Middle frontal gyrus (tissue), 1 donor: Measurements from ENCODE around the gene P3R3URF.

ENCODE experiments used
- DNase-seq: peaks from one replicate; pipeline ENCODE4 v3.0.0-alpha.2; 2015; ENCODE audit warnings: low spot score; ENCODE audit errors: extremely low spot score

Gene P3R3URF

DNA sequence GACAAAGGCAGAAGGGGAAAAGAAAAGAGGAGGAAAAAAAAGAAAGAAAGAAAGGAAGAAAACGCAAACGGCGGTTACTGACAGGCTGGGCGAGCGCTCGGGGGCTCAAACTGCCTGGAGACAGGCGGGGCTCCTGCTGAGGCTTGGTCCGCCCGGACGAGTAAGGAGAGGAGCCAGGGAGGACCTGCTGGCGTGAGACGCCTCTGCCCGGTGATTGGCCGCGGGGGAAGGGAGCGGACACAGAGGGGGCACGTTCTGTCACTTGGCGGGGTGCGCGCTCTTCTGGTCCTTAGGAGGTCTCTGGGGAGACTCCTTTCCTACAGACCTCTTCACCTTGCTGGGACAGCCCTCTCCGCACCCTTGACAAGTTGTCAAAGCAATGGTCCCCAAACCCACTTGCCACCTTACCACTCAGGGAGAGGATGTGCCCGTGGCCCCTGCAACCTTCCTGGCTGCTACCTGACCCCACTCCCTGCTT lies 43.1 kb downstream of the P3R3URF start:
- DNase-seq = no peak

DNA sequence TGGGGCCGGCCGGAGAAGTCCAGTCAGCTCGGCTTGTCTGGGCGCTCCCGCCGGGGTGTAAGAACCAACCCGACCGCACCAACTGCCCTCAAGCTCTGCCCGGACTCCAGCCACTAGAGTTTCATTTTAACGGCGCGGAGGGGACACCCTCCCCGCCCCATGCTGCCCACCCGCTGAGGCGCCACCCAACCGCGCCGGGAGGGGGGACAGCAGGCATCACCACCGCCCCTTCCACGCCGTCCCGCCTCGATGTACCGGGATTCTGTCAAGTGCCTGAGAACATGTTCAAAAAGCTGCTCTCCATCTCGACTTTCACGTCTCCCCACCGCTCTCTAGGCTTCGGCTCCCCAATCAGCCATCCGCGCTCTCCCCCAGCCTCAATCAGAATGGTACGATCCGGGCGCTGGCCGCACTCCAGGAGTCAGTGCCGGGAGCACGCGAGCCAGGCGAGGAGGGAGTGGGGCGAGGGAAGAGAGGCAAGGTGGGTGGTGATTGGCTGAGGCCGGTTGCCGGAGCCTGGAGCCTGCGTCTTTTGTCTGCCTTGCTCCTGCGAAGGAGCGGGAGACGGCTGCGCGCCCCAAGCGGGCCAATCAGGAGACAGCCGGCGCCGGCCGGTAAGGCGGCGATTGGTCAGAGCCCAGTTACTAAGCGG lies 43.6 kb downstream of the P3R3URF start, which contains the start of gene PIK3R3:
Gene PIK3R3 (minus strand): TSS at position 101 of the 652 bp plus-strand sequence. CDS start 677 bp downstream, outside the sequence.
- peak; percentile 93 for DNase-seq

DNA sequence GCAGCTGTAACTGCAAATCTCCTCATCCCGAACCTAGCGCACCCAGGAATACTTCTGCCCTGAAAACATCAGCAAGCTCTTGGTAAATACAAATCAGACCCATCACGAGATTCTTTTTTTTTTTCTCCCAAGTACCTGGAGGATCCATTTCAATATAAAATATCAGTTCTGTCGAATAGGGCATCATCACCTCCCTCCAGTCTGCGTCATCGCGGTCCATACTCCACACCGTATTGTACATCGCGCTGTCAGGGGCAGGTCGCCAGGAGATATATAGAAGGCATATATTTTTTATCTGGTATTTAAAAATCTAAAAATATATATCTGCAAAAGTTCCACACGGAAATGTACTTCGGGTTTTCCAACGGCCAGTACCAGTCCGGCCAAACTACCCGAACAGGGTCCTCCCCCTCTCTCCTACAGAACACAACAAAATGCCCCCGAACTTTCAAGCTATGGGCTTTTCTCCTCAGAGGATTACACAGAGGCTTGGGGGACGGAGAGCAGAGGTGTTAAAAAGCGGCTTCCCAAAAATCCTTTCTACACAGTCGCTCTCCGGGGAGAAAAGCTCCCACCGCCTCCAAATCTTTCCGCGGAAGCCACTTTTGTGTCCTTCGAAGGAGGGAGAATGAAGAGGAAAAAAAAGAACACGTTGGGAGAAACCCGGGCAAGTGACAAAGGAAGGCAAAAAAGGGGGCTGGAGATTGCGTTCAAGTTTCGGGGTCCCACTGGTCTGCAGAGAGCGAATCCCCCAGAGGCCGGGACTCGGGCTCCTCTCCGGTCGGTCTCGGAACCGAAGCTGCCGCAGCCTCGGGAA lies 44.4 kb downstream of the P3R3URF start:
- DNase-seq = no peak

- DNase-seq = no peak
These were observed 45.2 kb downstream of the P3R3URF start for GRCh38 chr1:46131093-46131492.

- DNase-seq = no peak
These were observed 45.7 kb downstream of the P3R3URF start for GRCh38 chr1:46130606-46131005.

- DNase-seq = no peak
These were observed 46.2 kb downstream of the P3R3URF start for GRCh38 chr1:46130121-46130520.

GRCh38 chr1:46128344-46128743 lies 47.9 kb downstream of the P3R3URF start:
- no peak for DNase-seq
